ENCODE results near the gene PRKRA.

- no peak for TF ChIP-seq ELF4 (IDR thresholded peaks at IDR 0.05)
- TF ChIP-seq BHLHE40 (IDR thresholded peaks at IDR 0.05; ENCODE audit: borderline replicate concordance): no peak
- TF ChIP-seq HDGF (IDR thresholded peaks at IDR 0.05; ENCODE audit: borderline replicate concordance): no peak
- no peak for TF ChIP-seq FOXA1 (IDR thresholded peaks at IDR 0.05)
- TF ChIP-seq FOXM1 (IDR thresholded peaks at IDR 0.05; ENCODE audit: borderline replicate concordance): no peak
- no peak for TF ChIP-seq SP1 (IDR thresholded peaks at IDR 0.05)
- TF ChIP-seq LEF1 (IDR thresholded peaks at IDR 0.05; ENCODE audit: borderline replicate concordance): no peak
Observed at GRCh38 chr2:178498137-178498536, 47.2 kb upstream of the PRKRA start.

All from HEK293T (cell line).